Skin epidermis (tissue), 12 donors: ENCODE data around the gene THAP7.

Experiments
- H3K27ac ChIP-seq, 21 experiments: fragments of 200-600 bp; sonication (generic) in 11 of 21; one replicate each; pipeline ENCODE4 v1.5.0; 2020; ENCODE audit warnings: mild to moderate bottlenecking in 3 of 21, inconsistent platforms in 2 of 21, moderate library complexity in 2 of 21
- H3K4me3 ChIP-seq, 7 experiments: fragments of 200-600 bp; sonication (generic) in 2 of 7; one replicate each; pipeline ENCODE4 v1.5.0; 2020; ENCODE audit warnings: inconsistent platforms in 2 of 7, mild to moderate bottlenecking in 2 of 7, moderate library complexity in 1 of 7

Gene THAP7

DNA sequence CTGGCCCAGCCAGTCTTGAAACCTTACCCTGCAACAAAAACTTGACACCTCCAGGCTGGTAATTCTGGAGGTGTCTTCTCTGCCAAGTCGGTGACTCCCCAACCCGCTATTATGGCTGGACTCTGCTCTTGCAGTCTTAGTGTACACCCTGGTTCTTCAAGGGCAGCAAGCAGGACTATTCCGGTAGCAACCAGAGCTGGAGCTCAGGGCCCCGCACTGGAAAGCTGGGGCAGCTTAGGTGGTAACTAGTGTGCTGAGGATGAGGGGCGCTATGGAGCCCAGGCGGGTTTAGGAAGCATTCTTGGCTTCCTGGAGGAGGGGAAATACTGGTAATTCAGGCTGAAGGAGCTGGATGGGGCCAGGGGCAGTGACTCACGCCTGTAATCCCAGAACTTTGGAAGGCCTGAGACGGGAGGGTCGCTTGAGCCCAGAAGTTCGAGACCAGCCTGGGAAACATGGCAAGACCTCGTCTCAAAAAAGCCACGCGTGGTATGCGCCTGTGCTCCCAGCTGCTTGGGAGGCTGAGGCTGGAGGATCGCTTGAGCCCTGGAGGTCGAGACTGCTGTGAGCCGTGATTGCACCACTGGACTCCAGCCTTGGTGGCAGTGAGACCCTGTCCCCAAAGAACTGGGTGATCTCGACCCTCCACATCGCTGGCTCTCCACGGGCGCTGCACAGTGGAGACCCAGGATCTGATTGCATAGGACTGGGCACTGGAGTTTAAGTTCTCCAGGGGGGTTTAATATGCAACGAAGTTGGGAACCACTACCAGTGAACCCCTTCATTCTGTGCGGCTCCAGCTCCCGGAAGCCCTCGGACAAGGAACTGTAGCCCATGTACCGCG, 45.4 kb downstream of the THAP7 start:
- Histone ChIP-seq H3K4me3 (peak overlapping the region; percentile 44 to 63 (median 47)), H3K27ac (peak overlapping the region in 15 of 21 experiments; percentile 36 to 84 (median 69))

DNA sequence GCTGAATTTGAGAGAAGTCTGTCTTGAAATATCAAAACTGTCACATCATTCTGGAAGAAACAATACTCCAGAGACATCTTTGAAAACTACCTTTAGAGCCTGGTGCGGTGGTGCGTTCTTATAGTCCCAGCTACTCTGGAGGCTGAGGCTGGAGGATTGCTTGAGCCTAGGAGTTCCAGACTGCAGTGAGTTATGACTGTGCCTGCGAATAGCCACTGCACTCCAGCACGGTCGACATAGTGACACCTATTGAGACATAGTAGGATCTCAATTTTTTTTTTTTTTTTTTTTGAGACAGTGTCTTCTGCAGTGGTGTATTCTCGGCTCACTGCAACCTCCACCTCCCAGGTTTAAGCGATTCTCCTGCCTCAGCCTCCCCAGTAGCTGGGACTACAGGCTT, 46.4 kb downstream of the THAP7 start:
- H3K27ac ChIP-seq, result no peak overlapping the region

DNA sequence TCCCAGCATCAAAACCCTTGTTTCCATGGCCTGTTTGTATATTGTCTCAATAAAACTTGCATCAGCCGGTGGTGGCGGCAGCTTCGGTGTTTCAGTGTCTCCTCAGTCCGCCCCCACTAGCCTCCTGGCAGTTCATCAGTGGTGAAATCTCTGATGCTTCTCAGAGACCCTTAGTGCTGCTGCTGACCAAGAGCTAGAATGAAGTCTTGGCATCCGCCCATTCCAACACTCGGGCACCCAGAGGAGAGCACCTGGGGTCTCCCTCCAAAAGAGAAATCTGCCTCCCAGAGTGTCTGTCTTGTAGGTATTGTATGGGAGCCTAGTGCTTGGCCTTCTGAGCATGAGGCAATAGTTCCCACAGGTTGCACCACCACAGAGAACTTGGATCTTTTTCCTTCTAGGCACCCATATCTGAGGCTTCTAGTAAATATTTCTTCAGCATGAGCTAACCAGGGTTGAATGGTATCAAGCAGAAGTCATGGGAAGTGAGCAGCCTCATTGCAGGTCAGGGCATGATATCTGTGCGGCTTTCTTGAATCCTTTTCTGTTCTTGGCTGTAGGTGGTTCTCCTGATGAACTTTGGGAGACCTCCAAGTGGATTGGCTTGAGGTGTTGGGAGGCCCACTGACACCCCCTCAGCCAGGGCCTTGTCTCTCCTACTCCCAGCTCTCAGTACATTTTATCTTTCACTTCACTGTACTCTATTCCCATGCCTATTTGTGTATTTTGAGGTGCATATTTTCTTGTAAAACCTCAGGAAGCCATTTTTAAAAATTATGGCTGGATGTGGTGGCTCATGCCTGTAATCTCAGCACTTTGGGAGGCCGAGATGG, 48.0 kb downstream of the THAP7 start:
- H3K4me3 ChIP-seq, result no peak overlapping the region
- peak overlapping the region in 3 of 21 experiments; percentile 17 to 55 (median 41) for H3K27ac ChIP-seq

More for the DNA sequence above, 46.4 kb downstream of the THAP7 start:
- no peak overlapping the region for H3K4me3 ChIP-seq

DNA sequence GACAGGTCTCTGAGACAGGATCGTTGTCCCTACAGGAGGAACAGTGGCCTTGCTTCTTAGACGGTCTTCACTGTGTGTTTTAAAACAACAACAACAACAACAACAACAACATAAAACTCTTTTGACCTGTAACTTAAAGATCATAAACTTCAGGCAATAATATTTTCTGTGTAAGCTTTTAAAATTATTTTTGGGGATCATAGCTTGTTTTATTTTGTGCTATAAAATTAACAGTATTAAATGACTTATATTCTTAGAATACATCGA, 48.6 kb downstream of the THAP7 start:
- peak overlapping the region in 1 of 21 experiments; percentile 5 for H3K27ac ChIP-seq
- H3K4me3 ChIP-seq, result no peak overlapping the region

DNA sequence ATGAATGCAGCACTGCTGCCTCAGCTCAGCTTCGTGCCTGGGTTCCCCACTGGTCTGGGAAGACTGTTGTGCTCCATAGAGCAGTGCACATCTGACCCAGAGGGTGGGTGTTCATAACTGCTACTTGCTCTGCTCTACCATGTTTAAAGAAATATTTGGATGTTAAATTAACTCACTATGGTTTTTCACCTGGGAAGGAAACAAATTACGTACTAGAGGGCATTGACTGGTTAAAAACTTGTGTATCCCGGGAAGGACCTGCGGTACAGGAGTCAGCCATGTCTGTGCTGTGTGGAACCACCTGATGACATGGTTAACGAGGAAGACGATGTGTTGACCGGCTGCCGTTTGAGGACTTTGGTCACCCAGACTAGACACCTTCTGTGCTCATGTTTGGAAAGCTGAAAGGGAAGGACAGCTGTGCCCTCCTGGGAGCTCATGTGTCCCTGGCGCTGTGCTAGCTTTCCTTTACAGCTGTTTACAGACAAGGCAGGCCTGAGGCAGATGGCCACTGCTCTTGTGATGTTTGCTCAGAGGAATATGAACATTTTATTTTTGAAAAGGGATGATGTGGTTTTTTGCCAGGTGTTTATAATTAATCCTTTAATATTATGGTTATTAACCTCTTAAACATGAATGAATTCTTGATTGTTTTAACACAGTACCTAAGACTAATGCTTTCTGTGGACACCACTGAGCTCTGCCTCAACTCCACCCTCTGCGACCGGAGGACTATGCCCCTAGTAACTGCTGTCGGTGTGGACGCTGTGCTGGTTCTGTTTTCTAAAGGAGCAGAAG, 49.2 kb downstream of the THAP7 start:
- Histone ChIP-seq H3K4me3 (no peak overlapping the region), H3K27ac (peak overlapping the region in 2 of 21 experiments; percentile 5 to 13)

DNA sequence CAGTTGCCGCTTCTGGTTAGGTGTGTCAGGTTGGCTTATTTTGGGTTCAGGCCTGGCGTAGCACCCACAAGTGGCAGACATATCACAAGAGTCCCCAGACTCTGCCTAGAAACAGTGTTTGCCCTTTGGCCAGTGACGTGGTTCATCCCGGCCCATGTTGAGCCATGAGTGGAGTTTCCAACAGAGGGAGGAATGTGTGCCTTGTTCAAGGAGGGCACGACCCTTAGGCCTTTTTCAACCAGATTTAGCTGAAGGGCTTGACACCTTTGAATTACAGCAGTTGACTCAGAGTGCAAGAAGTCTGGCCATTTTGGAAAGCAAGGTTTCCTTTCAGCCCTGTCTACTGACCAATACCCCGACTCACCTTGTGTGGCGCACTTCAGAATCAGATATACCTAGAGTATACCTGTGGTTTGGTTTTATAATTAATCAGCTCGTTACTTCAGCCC, 50.0 kb downstream of the THAP7 start:
- Histone ChIP-seq H3K27ac (no peak overlapping the region), H3K4me3 (no peak overlapping the region)

DNA sequence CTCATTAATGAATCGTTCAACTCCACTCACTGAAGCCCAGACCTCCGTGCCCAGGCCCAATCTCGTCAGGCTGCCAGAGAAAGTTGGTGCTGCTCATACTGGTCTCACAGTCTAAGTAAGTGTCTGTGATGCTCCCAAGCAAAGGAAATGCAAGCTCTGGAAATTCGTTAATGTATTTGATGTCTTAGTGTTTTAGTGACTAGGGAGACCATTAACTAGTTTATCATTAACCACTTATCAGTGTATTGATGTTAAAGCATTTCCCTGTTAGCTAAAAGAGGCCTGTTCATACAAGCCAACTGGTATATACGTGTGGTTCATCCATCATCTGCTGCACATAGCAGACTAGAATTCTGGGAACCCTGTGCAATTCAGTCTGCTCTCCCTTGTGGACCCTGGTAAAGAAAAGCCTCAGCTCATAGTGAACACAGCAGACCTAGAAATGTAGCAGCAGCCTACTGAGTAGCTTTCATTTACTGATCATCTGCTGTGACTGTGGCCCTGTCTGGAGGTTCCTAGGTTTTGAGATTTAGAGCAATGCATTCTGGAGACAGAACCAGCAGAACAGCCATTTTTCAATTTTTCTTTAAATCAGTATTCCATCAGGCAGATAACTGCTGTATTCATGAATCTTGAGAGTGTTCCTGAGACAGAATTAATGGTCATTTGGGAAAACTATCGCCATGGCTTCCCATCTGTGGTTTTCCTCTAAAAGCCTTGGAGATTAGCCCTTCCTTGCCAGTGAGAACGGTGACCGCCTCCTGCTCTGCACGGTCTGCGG, 50.6 kb downstream of the THAP7 start:
- Histone ChIP-seq H3K27ac (peak overlapping the region in 1 of 21 experiments; percentile 8), H3K4me3 (no peak overlapping the region)

DNA sequence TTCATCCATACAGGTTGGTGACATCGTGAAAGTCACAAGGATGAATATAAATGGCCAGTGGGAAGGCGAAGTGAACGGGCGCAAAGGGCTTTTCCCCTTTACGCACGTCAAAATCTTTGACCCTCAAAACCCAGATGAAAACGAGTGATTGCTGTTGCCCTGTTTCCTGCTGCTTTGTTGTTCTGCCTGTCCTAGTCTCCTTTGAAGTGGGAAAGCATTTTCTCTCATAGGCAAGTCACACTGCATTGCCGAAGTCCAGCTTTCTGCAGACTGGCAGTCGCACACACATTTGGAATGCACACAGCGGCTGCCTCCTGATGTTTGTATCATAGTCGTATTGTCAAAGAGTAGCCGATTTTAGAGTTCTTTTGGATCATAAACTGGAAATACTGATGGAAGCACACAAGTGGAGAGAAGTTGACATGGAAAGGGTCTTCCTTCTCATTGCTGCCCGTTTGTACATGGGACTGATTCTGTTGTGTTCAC, 52.2 kb downstream of the THAP7 start:
- Histone ChIP-seq H3K4me3 (no peak overlapping the region), H3K27ac (no peak overlapping the region)
